Neuronal stem cell (in vitro differentiated cells): ENCODE results near the gene DMRT3.
"Not testable (repeated sequence)": the region's sequence is repeated elsewhere in the genome, so short reads cannot be mapped to it uniquely, and the experiment has no call there.

ENCODE experiments used
- DNase-seq: peaks from one replicate; pipeline ENCODE4 v3.0.0-alpha.2; 2013; ENCODE audit warnings: low spot score
- H2AFZ ChIP-seq: one replicate; pipeline ENCODE4 v1.6.1; 2013; ENCODE audit warnings: mild to moderate bottlenecking, low read length, inconsistent platforms
- H2AK5ac ChIP-seq: 2 replicates; pipeline ENCODE4 v1.6.1; 2013; ENCODE audit warnings: low read depth, mild to moderate bottlenecking, inconsistent platforms, low read length, moderate library complexity, mixed read lengths
- H2BK120ac ChIP-seq: 2 replicates; pipeline ENCODE4 v1.6.1; 2013; ENCODE audit warnings: low read depth, mild to moderate bottlenecking, inconsistent platforms, low read length, moderate library complexity, mixed read lengths
- H2BK12ac ChIP-seq: one replicate; pipeline ENCODE4 v1.6.1; 2013; ENCODE audit warnings: low read length, inconsistent platforms
- H2BK15ac ChIP-seq: 2 replicates; pipeline ENCODE4 v1.6.1; 2013; ENCODE audit warnings: mild to moderate bottlenecking, low read length, inconsistent platforms, mixed read lengths
- H2BK5ac ChIP-seq: one replicate; pipeline ENCODE4 v1.6.1; 2013; ENCODE audit warnings: inconsistent platforms, mild to moderate bottlenecking, low read length, moderate library complexity
- H3K14ac ChIP-seq: one replicate; pipeline ENCODE4 v1.6.1; 2013; ENCODE audit warnings: low read length, inconsistent platforms
- H3K18ac ChIP-seq: 2 replicates; pipeline ENCODE4 v1.6.1; 2013; ENCODE audit warnings: low read length, inconsistent platforms
- H3K23ac ChIP-seq: 2 replicates; pipeline ENCODE4 v1.6.1; 2013; ENCODE audit warnings: low read depth, mild to moderate bottlenecking, mixed read lengths, low read length, inconsistent platforms; ENCODE audit not compliant: poor library complexity
- H3K27ac ChIP-seq: replicated peaks from 3 replicates; pipeline ENCODE4 v1.5.1; 2013; ENCODE audit warnings: low read length, inconsistent platforms
- H3K27me3 ChIP-seq, 3 experiments: 2 replicates each; pipeline ENCODE4 v1.6.1; 2013; ENCODE audit warnings: low read length in 3 of 3, mild to moderate bottlenecking in 2 of 3, inconsistent platforms in 1 of 3, low read depth in 1 of 3, mixed read lengths in 1 of 3, moderate library complexity in 1 of 3; ENCODE audit not compliant: control insufficient read depth in 3 of 3, insufficient read depth in 3 of 3
- H3K36me3 ChIP-seq, 2 donors: replicated peaks in 1 of 2; 2 replicates each; pipeline ENCODE4 v1.6.1; 2013; ENCODE audit warnings: low read length in 2 of 2; ENCODE audit not compliant: control insufficient read depth in 2 of 2, insufficient read depth in 2 of 2
- H3K4ac ChIP-seq: 2 replicates; pipeline ENCODE4 v1.6.1; 2013; ENCODE audit warnings: inconsistent platforms, mild to moderate bottlenecking, low read length, moderate library complexity
- H3K4me1 ChIP-seq, 2 donors: 1 replicate in 1 of 2; 2 replicates in 1 of 2; pipeline ENCODE4 v1.6.1; 2013; ENCODE audit warnings: low read length in 2 of 2, low read depth in 1 of 2; ENCODE audit not compliant: control insufficient read depth in 2 of 2, insufficient read depth in 1 of 2
- H3K4me2 ChIP-seq: one replicate; pipeline ENCODE4 v1.6.1; 2013; ENCODE audit warnings: mild to moderate bottlenecking, low read length, inconsistent platforms; ENCODE audit not compliant: insufficient read depth, poor library complexity, severe bottlenecking
- H3K4me3 ChIP-seq, 2 donors: 2 replicates each; pipeline ENCODE4 v1.5.1; 2013; ENCODE audit warnings: low read length in 2 of 2, mild to moderate bottlenecking in 2 of 2, inconsistent platforms in 1 of 2, moderate library complexity in 1 of 2
- H3K79me1 ChIP-seq: one replicate; pipeline ENCODE4 v1.6.1; 2013; ENCODE audit warnings: low read depth, mild to moderate bottlenecking, inconsistent platforms, low read length, moderate library complexity
- H3K9ac ChIP-seq: one replicate; pipeline ENCODE4 v1.6.1; 2013; ENCODE audit warnings: mild to moderate bottlenecking, low read depth, low read length, inconsistent platforms; ENCODE audit not compliant: poor library complexity
- H3K9me3 ChIP-seq, 2 donors: replicated peaks in 1 of 2; 2 replicates each; pipeline versions ENCODE3 to v1.6.1; 2013; ENCODE audit warnings: low read length in 2 of 2, mild to moderate bottlenecking in 2 of 2, inconsistent platforms in 1 of 2, low read depth in 1 of 2, mixed read lengths in 1 of 2, moderate library complexity in 1 of 2; ENCODE audit not compliant: control insufficient read depth in 2 of 2, insufficient read depth in 1 of 2
- H4K8ac ChIP-seq: one replicate; pipeline ENCODE4 v1.6.1; 2013; ENCODE audit warnings: low read depth, mild to moderate bottlenecking, inconsistent platforms, low read length, moderate library complexity
- H4K91ac ChIP-seq: one replicate; pipeline ENCODE4 v1.6.1; 2013; ENCODE audit warnings: low read length, low read depth, mild to moderate bottlenecking, inconsistent platforms; ENCODE audit not compliant: poor library complexity
- WGBS, 2 donors: extraction: QIAGEN DNeasy Blood & Tissue Kit; methylation state at CpG; one replicate each; pipeline ENCODE4 v1.1.7; 2013; ENCODE audit warnings: missing lambda C conversion rate in 2 of 2, mixed read lengths in 1 of 2; ENCODE audit not compliant: insufficient read length in 2 of 2, insufficient replicate concordance in 1 of 2; ENCODE audit errors: extremely low coverage in 2 of 2; 5-methylcytosine and 5-hydroxymethylcytosine counted together

DMRT3 gene

GRCh38 chr9:994005-994404 is 17.6 kb downstream of the DMRT3 start:
- no peak overlapping the region for H2BK15ac ChIP-seq
- no peaks in the 10 kb centered on the region for H3K27me3 ChIP-seq
- no peak overlapping the region for H3K27ac ChIP-seq
- H2AK5ac ChIP-seq = no peak overlapping the region
- no peak overlapping the region for H3K4ac ChIP-seq
- no peaks in the 10 kb centered on the region for H3K36me3 ChIP-seq
- no peak overlapping the region for H2BK5ac ChIP-seq
- no peak overlapping the region for H3K9ac ChIP-seq
- no peaks in the 10 kb centered on the region for H3K79me1 ChIP-seq
- no peak for DNase-seq
- H3K14ac ChIP-seq = no peak overlapping the region
- H3K18ac ChIP-seq = no peak overlapping the region
- H3K23ac ChIP-seq = no peak overlapping the region
- H3K9me3 ChIP-seq = peaks cover 2% of the 10 kb centered on the region in 2 donors
- no peak overlapping the region for H4K8ac ChIP-seq
- H3K4me1 ChIP-seq = no peaks in the 10 kb centered on the region
- no peak overlapping the region for H2BK120ac ChIP-seq
- no peak overlapping the region for H4K91ac ChIP-seq
- no peak overlapping the region for H3K4me3 ChIP-seq
- no peak overlapping the region for H2AFZ ChIP-seq
- no peak overlapping the region for H2BK12ac ChIP-seq
- WGBS, 2 donors = no CpG with 5 or more reads among the region's 4 CpGs
- H3K4me2 ChIP-seq = no peak overlapping the region

DNA sequence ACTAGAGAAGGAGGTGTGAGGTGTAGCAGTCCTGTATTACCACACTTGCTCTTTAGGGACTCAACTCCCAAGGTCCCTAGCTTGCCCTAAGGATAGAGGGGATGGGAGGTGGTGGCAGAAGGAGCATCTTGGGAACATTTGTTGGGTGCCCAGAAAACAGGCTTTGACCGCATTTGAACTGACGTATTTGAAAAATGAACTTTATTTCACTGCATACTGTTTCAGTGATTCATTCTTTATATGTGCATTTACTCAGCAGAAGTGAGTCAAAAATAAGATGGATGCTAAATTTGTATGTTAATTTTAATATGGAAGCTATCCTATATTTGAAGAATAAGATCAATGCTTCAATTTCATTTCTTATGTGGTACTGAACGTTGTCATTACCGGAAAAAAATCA is 18.7 kb downstream of the DMRT3 start:
- H2BK15ac ChIP-seq = no peak overlapping the region
- no peaks in the 10 kb centered on the region for H3K79me1 ChIP-seq
- H3K23ac ChIP-seq = no peak overlapping the region
- H3K4me3 ChIP-seq = no peak overlapping the region
- no peak for DNase-seq
- H3K36me3 ChIP-seq = no peaks in the 10 kb centered on the region
- H3K4me2 ChIP-seq = no peak overlapping the region
- H3K27ac ChIP-seq = no peak overlapping the region
- H2BK120ac ChIP-seq = no peak overlapping the region
- no CpG with 5 or more reads among the region's 4 CpGs for WGBS, 2 donors
- H4K8ac ChIP-seq = no peak overlapping the region
- H2AFZ ChIP-seq = no peak overlapping the region
- peaks cover 5 to 7% of the 10 kb centered on the region in 2 donors for H3K9me3 ChIP-seq
- H3K18ac ChIP-seq = no peak overlapping the region
- no peak overlapping the region for H3K9ac ChIP-seq
- no peak overlapping the region for H3K14ac ChIP-seq
- no peak overlapping the region for H3K4ac ChIP-seq
- H3K27me3 ChIP-seq = no peaks in the 10 kb centered on the region
- no peak overlapping the region for H2BK12ac ChIP-seq
- no peaks in the 10 kb centered on the region for H3K4me1 ChIP-seq
- H2AK5ac ChIP-seq = no peak overlapping the region
- H4K91ac ChIP-seq = no peak overlapping the region
- no peak overlapping the region for H2BK5ac ChIP-seq

DNA sequence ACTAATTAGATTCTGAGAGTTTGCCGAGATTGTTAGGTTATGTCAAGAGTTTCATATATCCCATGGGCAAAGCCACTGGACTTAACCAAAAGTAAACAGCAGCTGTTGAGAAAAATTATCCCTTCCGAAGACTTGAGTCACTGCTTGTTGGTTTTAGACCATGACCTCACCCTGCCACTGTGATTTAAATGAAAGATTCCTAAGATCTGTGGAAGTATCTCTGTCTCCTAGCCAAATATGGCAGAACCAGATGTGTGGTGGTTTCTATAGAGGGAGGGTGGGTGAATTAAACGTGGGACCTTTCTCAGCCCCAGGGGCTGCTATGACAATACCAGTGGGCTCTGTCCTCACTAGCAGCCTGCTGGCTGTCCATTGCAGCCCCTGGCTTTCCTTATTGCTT is 19.3 kb downstream of the DMRT3 start:
- H3K4me2 ChIP-seq = no peak overlapping the region
- no peak overlapping the region for H2BK15ac ChIP-seq
- H3K9ac ChIP-seq = no peak overlapping the region
- H3K27ac ChIP-seq = no peak overlapping the region
- no peak overlapping the region for H2BK5ac ChIP-seq
- no peak overlapping the region for H3K4me3 ChIP-seq
- H4K91ac ChIP-seq = no peak overlapping the region
- no peak for DNase-seq
- no peak overlapping the region for H2AK5ac ChIP-seq
- H3K14ac ChIP-seq = no peak overlapping the region
- no peak overlapping the region for H2BK120ac ChIP-seq
- no peak overlapping the region for H3K4ac ChIP-seq
- no peaks in the 10 kb centered on the region for H3K36me3 ChIP-seq
- H4K8ac ChIP-seq = no peak overlapping the region
- no peaks in the 10 kb centered on the region for H3K27me3 ChIP-seq
- H3K4me1 ChIP-seq = no peaks in the 10 kb centered on the region
- H2BK12ac ChIP-seq = no peak overlapping the region
- H3K79me1 ChIP-seq = no peaks in the 10 kb centered on the region
- no peak overlapping the region for H3K23ac ChIP-seq
- no peak overlapping the region for H2AFZ ChIP-seq
- peaks cover 5 to 7% of the 10 kb centered on the region in 2 donors for H3K9me3 ChIP-seq
- no peak overlapping the region for H3K18ac ChIP-seq
- WGBS, 2 donors = no CpG with 5 or more reads among the region's 3 CpGs

GRCh38 chr9:998299-999110 is 22.1 kb downstream of the DMRT3 start:
- H3K23ac ChIP-seq, H2AK5ac ChIP-seq, H2BK15ac ChIP-seq, H2AFZ ChIP-seq, H3K36me3 ChIP-seq, H2BK12ac ChIP-seq, H4K91ac ChIP-seq, H2BK5ac ChIP-seq, H3K4me1 ChIP-seq, H3K79me1 ChIP-seq, H3K4ac ChIP-seq, H3K4me3 ChIP-seq, H3K14ac ChIP-seq, H3K4me2 ChIP-seq, H3K9ac ChIP-seq, H3K27ac ChIP-seq, H2BK120ac ChIP-seq, H3K27me3 ChIP-seq, H3K9me3 ChIP-seq, H4K8ac ChIP-seq, DNase-seq: not testable (repeated sequence)
- H3K18ac ChIP-seq = peak overlapping the region; percentile 48
- whole genome bisulfite sequencing, 2 donors = no CpG with 5 or more reads among the region's 55 CpGs
